HG02870 (cell line): ENCODE data around the gene SESN1.

Source experiments
- ATAC-seq: cut with Tn5 transposase; IDR thresholded peaks from one replicate; pipeline ENCODE4 v1.9.1; 2021; ENCODE audit warnings: mild to moderate bottlenecking, moderate library complexity; ENCODE audit not compliant: unreplicated experiment

Gene SESN1

DNA sequence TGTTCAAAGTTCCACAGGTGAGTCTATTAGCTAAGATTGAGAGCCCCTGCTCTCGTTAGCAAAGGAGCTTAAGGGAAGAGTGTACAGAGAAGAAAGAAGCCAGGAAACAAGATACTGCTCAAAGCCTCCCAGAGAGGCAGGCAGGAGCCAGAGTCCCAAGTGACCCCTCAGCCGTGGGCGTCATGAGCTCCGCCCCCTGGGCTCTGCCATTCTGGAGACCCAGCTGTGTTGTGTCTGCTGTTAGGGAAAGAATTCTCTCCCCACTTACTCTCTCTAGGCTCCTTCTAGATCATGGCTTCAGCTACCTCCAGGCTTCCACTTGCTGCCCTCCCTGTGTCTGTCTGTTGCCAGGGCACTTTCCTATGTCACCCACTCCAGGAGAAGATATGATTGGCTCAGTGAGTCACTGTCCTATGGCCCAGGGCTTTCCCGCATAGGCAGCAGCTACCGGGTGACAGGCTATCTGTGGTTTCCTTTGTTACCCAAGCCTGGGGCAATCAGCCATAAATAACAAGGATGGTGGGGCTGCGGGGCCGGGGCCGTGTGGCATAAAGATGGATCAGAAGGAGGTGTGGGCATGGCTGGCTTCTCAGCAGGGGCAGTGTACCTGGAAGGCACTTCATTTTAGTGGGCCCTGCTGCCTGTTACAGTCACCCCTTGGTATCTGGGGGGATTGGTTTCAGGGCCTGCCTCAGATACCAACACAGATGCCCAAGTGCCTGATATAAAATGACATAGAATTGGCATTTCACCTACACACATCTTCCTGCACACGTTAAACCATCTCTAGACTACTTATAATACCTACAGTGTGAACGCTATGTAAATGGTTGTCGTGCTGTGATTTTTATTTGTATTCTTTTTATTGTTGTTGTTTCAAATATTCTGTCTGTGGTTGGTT lies 127.5 kb downstream of the SESN1 start:
- ATAC-seq, result no peak

DNA sequence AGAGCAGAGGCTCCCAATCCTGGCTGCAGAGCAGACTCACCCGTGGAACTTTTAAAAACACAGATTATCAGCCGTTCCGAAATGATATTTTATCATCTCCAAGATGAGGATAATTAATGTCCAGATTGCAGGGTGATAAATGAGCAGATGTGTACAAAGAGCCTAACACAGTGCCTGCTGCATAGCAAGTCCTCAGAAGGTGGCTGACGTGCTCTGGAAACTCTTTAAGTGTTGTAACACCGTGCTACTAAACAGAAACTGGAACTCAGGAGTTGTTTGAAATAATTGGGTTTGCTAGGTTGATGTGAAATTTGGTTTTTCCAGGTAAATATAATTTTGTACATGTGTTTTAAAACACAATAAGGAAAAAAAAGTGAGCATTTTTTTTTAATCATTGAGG lies 128.4 kb downstream of the SESN1 start:
- ATAC-seq, result no peak

DNA sequence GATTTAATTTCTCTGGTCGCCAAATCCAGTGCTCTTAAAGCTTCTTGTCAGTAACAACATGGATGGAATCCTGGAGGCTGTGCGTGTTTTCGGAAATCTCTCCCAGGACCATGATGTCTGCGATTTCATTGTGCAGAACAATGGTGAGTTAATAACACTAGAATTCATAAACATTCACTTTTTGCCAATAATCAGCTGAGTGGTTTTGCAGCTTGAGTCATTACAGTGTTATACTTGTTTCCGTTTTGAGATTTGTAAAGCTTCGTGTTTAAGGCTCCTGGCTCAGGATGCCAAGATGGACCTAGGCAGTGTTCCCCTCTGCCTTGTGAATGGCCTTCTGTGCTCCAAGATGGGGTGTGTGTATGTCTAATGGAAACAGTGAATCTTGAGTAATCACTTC lies 132.7 kb downstream of the SESN1 start:
- ATAC-seq, result no peak

DNA sequence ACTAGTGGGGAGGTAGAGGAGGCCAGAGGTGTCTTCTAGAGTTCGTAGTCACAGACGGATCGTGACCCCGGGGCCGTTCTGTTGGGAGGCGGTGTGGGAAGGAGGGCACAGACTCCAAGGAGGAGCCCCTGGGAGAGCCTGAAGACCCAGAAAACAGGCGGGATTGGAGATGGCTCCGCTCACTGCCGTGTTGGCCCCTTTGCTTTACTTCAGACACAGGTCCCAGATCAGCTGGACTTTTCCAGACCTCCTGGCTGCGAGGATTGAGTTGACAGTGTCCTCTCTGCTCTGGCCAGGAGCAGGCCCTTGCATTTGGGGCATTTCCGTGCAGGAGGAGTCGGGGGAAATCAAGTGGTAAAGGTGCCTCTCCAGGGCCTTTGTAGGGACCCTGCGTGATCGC lies 133.6 kb downstream of the SESN1 start:
- ATAC-seq, result no peak

- no peak for ATAC-seq
Observed at GRCh38 chr6:108960601-108961000, 134.0 kb downstream of the SESN1 start.

GRCh38 chr6:108959972-108960582 lies 134.6 kb downstream of the SESN1 start:
- no peak for ATAC-seq

- ATAC-seq, result no peak
Observed at GRCh38 chr6:108958900-108959770, 135.5 kb downstream of the SESN1 start.

GRCh38 chr6:108957221-108957620 lies 137.4 kb downstream of the SESN1 start:
- ATAC-seq, result no peak

GRCh38 chr6:108955329-108955949 lies 139.2 kb downstream of the SESN1 start:
- ATAC-seq, result no peak

GRCh38 chr6:108953681-108954080 lies 141.0 kb downstream of the SESN1 start:
- no peak for ATAC-seq

DNA sequence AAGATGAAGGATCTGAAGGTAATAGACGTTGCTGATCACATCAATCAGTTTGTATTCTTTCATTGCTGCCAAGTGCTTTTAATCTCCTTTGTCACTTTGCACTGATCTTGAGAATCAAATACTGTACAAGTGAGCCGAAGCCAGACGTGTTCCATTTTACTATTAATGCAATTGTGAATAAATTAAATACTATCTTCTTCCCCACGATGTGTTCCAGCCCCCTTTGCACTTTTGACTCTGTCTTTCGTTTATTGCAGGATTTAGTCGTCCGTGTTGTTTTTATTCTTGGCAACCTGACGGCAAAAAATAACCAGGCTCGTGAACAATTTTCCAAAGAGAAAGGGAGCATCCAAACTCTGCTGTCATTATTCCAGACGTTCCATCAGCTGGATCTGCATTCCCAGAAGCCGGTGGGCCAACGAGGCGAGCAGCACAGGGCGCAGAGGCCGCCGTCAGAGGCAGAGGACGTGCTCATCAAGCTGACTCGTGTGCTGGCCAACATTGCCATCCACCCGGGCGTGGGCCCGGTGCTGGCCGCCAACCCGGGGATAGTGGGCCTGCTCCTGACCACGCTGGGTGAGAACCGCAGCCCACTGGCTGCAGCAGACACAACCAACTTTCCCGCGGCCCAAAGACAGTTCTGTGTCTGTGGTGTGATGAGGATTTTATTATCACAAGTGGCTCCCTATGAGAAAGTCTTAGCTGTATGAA lies 141.7 kb downstream of the SESN1 start:
- ATAC-seq, result no peak

GRCh38 chr6:108951351-108951953 lies 143.2 kb downstream of the SESN1 start:
- ATAC-seq, result no peak

DNA sequence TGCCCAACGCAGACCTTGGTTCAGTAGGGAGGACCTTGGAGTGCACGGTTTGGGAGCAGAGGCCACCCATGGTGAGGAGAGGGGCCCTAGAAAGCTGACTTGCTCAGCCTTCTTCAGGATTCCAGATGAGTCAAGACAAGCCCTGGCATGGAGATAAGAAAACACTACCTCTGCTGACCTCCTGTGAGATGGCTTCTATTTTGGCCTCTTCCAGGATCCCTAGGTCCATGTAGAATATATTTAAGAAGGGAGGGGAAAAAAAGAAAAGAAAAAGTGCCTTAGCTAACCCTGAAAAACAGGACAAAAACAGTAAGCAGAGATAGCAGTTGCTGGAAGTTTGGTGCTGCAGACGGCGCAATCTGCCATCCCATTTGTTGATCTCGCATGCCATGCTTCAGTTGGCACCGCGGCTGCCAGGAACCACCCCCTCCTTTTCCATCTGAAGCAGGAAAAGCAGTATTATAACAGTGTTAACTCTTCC lies 146.4 kb downstream of the SESN1 start:
- ATAC-seq, result no peak

GRCh38 chr6:108947114-108947854 lies 147.4 kb downstream of the SESN1 start:
- ATAC-seq, result no peak

GRCh38 chr6:108946695-108947094 lies 148.0 kb downstream of the SESN1 start:
- no peak for ATAC-seq

DNA sequence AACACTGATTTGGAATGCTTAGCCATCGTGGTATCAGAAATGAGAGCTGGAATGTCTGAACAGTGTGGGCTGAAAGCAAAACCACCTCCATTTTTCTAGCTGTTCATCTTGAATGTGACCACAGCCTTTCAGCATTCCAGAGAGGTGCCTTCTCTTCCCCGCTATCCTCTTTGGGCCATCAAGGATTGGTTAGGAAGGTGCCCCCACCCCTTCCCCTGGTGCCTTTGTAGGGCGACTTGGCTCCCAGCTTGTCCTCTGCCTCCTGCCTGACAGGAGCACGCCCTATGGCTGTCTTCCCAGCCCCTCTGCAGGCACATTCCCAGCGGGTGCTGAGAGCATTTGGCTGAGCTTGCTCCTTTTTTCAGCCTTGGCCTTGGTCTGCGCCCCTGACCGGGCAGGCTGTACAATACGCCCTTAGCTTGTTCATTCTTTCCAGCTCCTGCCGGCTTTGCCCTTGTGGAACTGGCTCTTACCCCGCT lies 148.9 kb downstream of the SESN1 start:
- no peak for ATAC-seq

DNA sequence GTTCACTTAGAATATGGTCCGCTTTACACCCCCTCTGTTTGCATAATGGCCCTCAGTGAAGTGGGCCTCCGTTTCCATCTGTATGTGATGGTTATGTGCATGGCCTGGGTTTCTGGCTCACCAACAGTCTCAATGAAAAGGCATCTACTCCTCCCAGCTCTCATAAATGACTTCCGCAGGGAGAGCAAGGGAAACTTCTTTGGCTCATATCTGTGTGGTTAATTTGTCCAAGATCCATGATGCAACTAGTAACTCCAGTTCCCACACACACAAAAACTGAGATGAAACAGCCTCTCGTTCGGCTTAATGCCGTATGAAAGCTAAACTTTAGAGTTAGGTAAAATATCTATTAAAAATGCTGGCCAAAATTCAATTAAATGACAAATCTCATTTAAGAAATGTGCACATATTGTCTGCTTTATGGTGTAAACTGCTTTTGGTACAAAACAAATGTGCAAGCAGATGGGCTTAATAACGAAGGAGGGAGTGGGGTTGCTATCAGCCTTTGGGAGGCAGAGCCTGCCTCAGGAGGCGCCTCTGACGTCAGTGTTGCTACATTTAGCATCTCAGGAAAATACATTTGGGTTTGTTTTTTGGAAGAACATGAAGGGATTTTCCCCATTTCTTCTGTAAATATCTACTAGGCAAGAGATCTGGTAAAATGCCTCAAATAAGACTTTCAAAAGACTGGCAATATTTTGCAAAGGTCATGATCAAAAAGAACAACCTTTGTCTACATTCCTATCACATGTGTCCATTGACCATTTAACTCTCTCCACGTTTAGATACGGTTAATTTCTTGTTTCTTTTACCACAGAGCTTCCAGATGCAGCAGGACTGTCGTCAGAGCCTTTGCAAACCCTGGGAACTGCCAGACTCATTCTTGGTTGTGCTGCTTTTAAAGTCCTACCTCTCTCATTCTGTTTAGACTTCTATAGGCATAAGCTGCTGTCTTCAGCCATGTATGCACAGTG lies 149.7 kb downstream of the SESN1 start:
- no peak for ATAC-seq

DNA sequence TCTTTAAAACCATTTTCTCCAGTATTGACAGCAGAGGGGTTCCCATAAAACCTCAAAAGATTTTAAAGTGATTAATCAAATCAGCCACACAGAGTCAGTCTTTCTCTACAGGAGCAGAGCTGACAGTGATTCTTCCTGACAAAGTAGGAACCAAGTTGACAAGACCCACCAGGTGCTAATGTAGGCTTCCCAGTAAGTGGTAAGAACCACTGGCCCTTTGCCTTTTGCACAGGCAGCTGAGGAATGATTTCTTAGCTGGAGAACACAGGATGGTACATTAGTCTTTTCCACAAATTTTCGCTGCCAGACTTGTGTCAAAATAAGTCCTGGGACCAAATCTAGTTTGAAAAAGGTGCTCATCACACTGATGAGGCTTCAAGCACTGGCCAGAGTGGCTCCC lies 150.6 kb downstream of the SESN1 start:
- ATAC-seq, result no peak
